Cortex of kidney (tissue), 1 donor: ENCODE data around the gene SPOCD1.

Experiments
- DNase-seq: peaks from one replicate; lab custom pipeline; 2025; lab: John Stamatoyannopoulos, UW

Gene SPOCD1

DNA sequence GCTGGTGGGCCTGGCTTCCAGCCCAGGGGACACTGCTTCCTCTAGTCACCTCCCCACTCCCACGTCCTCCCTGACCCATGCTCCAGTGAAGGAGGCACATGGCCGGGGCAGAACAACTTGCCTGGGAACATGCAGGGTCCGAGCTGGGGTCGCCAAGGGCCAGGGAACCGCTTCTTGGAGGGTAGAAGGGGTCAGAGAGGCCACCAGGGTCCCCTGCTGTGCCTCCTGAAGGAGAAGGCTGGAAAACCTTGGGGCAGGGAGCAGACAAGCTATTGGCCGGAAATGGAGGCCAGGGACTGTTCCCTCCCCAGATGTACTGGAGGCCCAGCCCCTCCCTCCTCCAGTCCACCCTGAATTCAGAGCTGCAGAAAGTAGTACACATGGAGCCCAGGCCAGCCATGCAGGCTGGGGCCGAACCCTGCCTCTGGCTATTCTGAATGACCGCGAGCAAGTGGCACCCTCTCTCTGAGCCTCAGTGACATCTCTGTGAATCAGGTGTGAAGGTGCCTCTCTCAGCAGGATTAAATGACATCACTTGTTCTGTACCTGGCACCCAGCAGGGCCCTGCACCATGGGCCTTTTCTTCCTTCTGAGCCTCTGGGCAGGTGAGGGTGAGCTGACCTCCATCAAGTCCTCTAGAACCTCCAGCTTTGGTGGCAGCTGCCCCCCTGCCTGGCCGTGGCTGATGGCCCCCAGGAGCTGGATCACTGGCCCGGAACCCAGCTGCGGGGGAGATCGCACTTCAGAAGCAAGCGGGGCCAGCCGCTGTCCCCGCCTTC lies 15.7 kb downstream of the SPOCD1 start:
- DNase-seq, result no peak

DNA sequence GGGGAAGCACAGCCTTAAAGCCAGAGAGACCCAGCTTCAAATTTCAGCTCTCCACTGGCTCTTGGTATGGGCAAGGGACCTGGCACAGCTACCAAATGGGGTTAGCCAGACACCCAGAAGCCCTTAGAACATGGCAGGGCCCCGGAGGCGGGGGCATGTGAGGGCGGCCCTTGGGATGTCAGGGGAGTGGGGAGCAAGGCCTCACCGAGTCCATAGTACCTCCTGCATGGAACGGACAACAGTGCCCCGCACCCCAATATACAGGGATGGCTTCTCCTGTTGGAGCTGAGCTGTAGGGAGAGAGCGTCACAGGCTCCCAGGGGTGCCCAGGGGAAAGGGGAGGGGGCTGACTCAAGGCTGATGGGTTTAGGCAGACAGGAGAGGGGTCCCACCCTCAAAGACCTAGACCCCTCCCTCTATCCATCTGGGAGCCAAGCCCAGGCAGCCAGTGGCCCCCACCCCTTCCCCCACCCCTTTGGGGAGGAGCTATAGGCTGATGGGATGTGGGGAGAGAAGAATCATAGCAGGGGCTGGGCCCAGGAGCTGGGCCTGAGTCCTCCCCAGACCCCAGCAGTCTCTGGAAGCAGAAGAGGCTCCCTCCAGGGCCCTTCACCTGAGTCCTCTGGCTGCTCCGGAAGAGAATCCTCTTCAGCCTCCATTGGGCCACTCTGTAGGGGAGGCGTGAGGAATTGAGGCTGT lies 16.5 kb downstream of the SPOCD1 start:
- DNase-seq, result no peak

DNA sequence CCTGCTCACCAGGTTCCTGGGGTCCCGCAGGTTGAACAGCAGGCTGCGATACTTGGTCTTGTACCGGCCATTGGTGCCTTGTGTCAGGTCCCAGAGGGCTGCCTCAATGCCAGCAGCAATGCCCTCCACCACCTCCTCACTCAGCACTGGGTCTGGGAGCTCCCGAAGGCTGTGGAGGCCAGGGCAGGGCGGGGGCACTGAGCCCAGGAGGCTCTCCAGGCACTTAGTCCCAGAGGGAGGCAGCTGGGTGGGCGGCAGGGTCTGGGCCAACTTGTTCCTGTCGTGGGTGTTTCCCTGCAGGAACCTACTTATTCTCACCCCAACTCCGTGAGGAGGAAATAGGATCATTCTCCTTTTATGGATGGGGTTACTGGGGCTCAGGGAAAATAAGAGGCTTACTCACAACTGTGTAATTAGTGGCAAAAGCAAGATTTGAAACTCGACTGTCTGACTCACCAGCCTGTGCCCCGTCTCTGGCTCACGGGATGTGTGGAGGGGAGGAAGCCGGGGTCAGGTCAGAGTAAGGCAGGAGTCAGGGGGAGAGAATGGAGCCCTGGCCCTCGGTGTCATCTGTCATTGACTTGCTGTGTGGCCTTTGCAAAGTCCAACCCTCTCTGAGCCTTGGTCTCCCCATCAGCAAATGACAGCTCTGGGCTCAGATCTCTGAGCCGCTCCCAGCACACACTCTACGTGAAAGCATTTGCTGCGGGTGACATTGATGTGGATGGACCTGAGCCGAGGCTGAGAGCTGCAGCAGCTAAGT lies 17.2 kb downstream of the SPOCD1 start:
- DNase-seq, result no peak

DNA sequence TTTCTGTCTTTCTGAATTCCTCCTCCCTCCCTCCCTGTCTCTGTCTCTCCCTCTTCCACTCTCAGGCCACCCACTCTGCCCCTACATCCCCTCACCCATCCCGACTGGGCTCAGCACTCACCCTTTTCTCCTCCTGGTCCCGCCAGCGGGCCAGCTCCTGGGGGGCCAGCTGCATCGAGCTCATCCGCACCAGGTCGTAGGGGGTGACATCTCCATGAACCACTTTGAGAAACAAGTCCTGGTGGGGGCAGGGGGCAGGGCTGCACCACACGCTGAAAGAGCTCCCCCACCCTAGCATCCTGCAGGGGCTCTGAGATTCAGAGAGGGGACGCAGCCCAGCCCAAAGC lies 17.8 kb downstream of the SPOCD1 start:
- DNase-seq, result no peak

DNA sequence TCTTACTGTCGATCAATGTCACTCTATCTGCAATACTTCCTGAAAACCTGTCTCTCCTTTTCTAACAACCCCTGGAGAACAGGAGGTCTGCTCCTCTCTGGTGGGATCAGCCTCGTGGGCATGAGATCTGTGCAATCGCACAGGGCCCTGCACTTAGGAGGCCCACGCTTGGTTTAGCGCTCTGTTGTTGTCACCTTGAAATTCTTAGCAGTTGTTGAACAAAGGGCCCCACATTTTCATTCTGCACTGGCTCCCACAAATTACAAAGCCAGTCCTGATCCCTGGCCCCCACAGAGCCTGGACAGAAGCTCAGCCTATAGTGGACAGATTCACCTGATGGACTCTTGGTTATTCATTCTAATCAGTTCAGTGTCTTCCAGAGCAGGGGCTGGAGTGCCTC lies 18.6 kb downstream of the SPOCD1 start:
- no peak for DNase-seq

DNA sequence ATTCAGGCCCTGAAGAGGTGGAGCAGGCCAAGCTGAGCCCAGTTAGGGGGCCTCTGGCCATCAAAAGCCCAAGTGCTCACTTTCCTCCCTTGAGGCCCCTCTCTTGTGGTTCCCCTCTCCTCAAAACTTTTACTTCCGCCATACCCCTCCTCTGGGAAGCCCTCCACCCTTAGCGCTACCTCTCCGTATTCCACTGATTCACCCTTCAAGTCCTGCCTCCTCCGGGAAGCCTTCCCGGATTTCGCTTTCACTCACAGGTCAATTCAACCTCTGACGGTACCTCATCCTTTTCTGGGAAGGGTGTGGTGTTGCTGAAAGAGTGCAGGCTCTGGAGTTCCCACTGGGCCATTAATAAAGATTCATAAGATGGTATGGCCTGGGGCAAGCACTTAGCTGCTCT lies 19.1 kb downstream of the SPOCD1 start:
- DNase-seq, result no peak

DNA sequence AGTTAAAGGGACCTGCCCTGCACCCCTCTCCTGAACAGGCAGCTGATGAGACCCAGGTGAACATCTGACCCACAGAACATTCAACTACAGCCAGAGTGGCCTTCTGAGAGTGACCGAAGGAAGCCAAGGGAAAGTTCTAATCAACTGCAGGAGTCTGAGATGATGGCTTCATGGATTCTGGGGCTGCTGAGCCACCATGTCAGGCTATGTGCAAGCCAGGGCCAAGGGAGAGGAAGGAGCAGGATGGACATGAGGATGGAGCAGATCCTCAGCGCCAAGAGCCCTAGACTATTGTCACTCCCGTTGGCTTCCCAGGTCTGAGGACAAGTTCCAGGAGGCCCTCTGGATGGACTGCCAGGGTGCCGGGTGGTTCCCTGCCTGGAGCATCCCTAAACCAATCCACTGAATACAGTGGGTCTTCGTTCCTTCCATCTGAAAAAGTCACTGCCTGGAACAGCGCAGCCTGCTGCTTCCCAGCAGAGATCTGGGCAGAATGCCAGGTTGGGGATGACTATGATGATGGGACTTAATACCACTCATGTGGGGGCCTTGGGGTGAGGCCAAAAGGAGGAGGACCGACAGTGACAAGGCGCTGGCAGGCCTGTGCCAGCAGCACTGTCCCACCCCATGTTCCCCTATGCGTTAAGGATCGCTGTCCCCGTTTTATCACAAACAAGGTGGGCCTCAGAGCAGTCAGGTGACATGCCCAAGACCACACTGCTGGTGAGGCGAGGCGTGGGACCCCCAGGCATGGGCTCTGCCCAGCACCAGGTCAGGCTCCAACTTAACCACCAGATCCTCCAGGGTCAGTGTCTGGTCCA lies 19.8 kb downstream of the SPOCD1 start:
- no peak for DNase-seq

DNA sequence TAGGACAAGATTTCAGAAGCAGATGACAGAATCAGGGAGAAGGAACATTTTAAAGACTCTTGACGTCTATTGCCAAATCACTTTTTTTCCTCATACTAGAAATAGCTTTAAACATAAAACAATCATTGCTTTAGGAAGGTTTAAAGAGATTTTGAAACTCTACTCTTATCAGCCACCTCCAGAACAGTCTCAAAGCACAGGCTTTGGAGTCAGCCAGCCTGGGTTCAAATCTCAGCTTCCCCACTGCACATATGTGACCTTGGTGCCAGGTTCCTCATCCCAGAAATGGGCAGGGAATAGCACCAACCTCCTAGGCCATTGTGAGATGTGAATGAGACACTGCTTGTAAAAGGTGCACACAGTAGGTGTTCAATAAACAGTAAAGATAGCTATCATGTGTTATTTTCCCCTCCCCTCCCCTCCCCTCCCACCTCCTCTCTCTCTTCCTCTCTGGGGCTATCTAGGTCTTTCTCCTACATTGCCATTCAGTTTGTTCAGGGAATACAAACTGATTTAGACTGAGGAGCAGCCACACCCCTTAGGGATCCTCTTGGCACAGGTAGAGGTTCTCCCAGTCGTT lies 20.6 kb downstream of the SPOCD1 start:
- no peak for DNase-seq

DNA sequence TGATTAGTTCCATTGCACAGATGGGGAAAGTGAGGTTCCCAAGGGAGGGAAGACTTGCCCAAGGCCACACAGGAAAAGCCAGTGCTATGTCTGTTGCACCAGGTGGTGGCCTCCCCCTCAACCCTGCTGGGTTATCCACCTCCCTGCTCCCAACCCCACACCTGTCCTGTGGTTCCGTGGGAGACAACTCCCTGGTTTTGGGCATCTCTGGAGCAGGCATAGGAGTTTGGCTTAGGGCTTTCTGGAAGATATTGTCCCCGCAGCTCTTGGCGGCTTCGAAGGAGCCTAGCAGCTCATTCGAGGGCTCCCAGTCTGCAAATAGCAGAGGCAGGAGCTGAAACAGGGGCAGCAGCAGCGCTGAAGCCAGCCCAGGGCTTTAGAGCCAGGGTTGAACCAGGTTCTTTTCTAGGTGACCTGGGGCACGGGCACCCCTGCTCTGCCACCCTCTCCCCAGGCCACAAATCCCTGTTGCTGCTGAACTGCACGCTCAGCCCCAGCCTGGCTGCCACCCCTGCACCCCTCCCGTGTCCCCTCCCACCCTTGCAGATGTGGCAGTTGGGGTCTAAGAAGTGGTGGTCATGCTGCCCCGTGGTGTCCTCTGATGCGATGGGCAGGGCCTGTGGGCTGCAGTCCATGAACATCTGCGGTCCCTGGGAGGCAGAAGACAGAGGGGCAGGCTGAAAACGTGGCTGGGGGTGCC lies 22.1 kb downstream of the SPOCD1 start:
- no peak for DNase-seq

DNA sequence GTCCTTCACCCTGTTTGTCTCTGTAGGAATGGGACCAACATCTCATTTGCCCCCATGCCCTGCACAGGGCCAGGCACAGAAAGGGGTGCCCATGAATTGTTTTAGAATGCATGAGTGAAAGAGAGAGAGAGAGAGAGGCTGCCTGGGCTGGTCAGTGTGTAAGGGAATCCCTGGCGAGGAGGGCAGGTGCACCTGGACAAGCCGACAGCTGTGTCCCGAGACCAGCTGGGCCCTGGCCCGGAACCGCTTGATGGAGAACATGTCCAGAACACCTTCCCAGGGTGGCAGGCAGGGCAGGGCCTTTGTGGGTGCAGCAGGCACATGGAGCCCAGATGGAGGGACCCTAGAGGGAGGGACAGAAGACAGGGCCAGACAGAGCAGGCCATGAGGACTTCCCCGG lies 22.7 kb downstream of the SPOCD1 start:
- no peak for DNase-seq

DNA sequence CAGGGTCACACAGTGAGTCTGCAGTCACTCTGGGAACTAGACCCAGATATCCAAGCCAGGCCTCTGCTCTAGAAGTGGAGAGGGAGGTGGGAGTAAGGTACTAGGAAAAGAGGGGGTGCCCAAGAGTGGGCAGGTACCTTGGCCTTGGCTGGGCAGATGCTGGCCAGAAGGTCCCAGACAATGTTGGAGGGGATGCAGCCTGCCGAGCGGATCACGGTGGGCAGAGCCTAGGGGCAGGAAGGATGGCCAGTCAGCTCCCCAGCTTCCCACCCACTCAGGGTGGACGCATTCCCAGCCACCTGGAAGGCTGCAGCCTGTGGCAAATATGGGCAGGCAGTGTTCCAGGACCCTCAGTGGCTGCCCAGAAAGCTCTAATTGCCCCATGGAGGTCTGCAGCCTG lies 23.3 kb downstream of the SPOCD1 start:
- DNase-seq, result no peak

DNA sequence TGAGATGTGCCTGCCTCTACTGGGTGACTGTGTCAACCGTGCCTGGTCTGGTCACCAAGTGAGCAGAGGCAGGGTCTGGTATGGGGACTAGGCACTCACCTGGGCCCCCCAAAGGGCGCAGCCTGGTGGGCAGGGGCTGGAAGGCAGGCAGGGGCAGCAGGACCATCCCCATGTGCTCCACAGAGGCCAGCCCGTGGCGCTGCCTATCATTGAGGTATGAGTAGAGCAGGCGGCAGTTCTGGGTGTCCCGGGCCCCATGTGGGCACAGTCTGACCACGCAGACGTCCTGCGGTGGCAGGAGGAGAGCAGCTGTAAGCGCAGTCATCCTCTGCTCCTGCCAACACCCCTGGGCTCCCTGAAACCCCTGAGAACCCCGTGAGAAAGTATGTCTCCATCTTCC lies 23.7 kb downstream of the SPOCD1 start:
- no peak for DNase-seq

DNA sequence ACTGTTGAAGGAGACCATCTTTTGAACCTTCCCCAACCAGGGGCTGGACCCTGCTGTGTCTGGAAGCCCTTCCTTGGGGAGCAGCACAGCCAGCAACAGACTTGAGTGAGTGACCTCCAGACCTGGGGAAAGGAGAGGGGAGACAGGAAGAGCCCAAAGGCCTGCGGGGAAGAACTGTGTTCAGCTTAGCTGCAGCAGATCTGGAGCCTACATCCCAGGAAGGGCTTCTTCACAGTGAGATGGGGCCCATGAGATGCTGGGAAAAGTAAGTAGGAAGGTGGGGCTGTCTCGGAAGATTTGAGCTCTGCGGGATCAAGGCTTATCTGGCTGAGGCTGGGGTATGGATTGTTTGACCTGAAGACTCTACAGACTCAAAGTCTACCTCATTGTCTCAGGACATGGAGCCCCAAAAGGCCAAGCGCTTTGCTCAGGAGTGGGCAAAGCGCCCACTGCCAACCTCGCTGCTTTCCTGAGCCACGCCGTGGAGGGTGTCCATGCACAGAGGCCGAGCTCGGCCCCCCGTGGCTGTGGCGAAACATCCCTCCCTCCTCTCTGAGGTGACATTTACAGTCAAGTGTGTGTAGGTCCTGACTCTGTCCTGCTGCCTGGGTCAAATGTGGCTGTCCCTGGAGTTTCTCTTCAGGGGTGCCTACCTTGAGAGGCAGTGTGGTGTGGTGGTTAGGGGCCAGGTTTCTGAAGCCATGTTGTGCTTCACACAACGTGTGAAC lies 24.5 kb downstream of the SPOCD1 start:
- no peak for DNase-seq

DNA sequence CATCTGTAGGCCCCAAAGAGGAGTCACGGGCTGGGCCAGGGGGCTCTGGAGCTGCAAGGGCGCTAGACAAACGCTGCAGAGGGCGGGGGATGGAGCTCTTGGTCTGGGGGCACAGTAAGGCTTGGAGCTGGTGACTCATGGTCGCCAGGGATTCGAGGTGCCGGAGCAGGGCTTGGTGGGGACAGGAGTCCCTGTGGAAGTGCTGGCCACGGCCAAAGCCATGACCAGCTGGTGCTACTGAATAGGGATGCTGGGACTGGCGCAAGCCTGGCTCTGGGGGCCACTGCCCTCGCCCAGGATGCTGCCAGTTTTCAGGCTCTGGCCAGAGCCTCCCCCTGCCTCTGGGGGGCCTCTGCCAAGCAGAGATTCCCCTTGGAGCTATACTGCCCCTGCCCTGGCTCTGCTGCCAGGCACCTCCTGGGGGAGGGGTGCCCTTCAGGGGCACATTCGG lies 25.2 kb downstream of the SPOCD1 start:
- no peak for DNase-seq

DNA sequence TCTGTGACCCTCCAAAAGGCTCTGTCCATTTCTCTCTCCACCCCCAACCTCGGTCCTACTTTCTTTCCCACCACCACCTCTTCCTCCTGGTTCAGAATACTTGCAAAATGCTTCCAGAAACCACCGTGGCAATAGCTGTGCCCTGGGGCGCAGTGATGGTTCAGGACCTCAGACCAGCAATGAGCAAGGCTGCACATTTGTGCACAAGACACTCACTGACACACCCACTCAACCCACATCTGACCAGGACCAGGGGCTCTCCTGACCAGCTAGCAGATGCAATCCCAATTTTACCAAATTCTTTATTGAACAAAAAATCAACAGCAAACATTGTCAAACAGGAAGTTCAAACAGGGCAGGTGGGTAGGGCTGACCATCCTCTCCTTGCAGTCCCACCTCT lies 25.7 kb downstream of the SPOCD1 start:
- DNase-seq, result no peak

DNA sequence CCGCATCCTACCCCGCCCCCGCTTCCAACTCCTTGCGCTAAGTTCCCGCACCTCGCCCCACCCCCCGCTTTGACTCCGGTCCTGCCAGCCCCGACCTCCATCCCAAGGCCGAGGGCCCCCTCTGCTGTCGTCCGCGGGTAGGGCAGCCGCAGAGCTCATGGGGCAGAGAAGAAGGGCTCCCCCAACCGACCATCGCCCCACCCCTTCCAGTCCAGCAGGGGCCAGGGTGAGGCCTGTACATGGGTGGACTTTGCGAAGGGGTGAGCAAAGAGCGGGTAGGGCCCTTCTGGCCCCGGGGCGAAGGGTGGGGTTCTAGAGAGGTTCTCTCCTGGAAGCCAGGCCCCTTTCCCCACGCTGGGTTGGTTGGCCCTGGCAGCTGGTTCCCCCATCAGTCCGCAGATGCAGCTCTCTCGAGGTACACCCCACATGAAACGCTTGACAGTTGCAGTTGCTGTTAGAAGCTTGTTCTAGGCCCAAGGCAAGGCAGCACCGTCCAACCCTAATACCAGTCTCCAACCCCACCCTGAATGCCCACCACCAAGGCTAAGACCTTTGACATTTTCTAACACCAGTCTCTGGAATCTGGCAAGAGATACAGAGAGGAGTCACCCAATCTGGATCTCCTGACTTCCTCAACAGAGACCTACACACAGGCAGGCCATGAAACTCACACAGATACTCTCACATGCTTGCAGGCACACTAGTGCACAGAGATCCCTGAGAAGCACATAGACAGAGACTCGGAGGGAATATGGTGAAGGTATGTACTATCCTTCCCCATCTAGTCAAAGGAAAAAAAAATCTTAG lies 26.4 kb downstream of the SPOCD1 start:
- DNase-seq, result no peak

DNA sequence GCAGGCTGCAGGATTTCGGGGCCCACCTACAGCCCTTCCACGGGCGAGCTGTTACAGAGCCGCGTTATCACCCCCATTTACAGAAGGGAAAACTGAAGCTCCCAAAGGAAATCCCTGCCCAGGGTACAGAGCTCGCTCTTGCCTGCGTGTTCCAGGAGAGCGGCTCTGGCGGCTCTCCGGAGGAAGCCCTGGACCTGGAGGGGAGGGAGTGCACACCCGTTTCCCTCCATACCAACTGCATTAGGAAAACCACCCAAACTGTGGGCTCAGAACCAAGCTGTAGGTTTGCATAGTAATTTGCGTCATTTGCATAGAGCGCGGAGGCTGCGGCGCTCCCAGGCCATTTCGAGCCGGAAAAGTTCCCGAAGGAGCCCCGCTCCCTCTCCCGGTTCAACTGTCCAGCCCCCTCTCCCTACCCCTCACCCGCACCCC lies 27.0 kb downstream of the SPOCD1 start:
- no peak for DNase-seq

DNA sequence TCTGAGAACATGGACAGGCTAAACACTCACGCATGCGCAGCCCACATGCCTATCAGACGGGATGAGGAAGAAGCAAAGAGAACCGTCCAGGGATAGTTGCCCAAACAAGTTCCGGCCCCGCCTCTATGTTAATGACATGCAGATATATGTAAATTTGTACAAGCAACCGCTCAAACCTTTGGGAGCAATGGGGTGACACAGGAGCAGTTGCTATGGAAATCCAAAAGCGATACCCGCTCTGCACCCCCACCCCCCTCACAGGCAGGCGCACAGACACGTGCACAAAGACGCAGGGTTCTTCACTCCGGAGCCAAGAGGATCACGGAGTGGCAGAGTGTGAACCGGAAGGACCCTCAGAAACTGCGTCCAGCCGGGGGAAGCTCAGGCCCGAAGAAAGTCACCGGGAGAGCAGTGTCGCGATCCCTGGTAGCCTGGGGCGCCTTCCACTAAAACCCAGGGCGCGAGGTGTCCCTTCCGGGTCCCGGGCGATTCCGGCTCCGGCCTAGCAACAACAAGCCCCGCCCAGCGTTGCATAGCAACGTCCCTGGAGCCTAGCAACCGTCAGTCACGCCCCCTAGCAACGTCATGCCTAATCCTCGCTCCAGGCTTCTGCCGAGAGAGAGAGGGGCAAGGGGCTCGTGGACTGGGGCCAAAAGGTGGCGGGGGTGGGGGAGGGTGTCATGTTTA lies 27.5 kb downstream of the SPOCD1 start:
- no peak for DNase-seq

DNA sequence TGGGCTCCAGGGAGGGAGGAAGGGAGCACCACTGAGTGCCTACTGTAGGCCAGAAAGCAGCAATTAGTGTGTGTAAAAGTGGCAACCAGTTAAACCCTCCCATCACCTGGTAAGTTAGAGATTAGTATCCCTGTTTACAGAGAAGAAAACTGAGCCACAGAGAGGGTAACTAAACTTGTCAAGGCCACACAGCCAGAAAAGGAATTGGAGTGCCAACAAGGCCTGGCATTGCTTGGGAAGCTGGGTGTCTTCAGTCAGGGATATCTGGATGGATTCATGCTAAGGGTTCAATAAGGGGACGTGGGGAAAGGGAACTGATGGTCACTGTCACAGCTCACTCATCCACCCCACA lies 28.1 kb downstream of the SPOCD1 start:
- no peak for DNase-seq
